Forelimb muscle (tissue), 1 donor: ENCODE measurements around the gene HMGA1. TPM values are rescaled to one million over a fixed set of nuclear protein-coding genes. Genes with fewer than 3 reads are reported as not detected.
"Not testable (repeated sequence)": the region's sequence is repeated elsewhere in the genome, so short reads cannot be mapped to it uniquely, and the experiment has no call there.

Source experiments
- DNase-seq: peaks from one replicate; pipeline ENCODE4 v3.0.0-alpha.2; 2013; ENCODE audit warnings: low read depth
- polyA plus RNA-seq: library from polyadenylated mRNA; unstranded; fragments of 120-200 nt; gene quantifications from one replicate; pipeline ENCODE4 v1.2.1, GENCODE V29; 2013; ENCODE audit not compliant: insufficient read length

The HMGA1 gene
- polyA plus RNA-seq, 1 donor: 110 TPM

DNA sequence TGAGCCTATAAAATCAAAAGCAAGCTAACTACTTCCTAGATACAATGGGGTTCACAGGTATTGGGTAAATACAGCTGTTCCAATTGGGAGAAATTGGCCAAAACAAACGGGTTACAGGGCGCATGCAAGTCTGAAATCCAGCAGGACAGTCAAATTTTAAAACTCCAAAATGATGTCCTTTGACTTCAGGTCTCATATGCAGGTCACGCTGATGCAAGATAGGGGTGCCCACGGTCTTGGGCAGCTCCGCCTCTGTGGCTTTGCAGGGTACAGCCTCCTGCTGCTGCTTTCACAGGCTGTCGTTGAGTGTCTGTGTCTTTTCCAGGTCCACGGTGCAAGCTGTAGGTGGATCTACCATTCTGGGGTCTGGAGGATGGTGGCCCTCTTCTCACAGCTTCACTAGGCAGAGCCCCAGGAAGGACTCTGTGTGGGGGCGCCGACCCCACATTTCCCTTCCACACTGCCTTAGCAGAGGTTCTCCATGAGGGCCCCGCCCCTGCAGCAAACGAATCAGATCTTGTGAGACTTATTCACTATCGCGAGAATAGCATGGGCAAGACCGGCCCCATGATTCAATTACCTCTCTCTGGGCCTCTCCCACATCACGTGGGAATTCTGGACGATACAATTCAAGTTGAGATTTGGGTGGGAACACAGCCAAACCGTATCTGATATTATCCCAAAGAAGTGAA lies 24.0 kb downstream of the HMGA1 start:
- no peak for DNase-seq

DNA sequence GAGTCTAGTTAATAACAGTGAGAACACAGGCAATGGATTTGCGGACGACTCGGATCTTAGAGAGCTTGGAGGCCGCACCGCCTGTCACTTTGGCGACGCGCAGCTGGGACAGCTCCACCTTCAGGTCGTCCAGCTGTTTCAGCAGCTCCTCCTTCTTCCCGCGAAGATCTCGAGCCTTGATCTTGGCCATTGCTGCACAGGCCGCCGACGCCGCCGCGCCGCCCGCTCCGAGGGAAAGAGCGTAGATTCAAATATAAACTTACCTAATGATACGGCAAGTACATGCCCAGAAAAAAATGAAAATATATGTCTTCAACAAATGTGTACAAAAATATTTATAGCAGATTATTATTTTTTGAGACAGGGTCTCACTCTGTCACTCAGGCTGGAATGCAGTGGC lies 26.8 kb downstream of the HMGA1 start:
- not testable (repeated sequence) for DNase-seq

GRCh38 chr6:34267746-34268145 lies 31.1 kb downstream of the HMGA1 start:
- DNase-seq: no peak

GRCh38 chr6:34269132-34269531 lies 32.5 kb downstream of the HMGA1 start:
- DNase-seq: not testable (repeated sequence)

DNA sequence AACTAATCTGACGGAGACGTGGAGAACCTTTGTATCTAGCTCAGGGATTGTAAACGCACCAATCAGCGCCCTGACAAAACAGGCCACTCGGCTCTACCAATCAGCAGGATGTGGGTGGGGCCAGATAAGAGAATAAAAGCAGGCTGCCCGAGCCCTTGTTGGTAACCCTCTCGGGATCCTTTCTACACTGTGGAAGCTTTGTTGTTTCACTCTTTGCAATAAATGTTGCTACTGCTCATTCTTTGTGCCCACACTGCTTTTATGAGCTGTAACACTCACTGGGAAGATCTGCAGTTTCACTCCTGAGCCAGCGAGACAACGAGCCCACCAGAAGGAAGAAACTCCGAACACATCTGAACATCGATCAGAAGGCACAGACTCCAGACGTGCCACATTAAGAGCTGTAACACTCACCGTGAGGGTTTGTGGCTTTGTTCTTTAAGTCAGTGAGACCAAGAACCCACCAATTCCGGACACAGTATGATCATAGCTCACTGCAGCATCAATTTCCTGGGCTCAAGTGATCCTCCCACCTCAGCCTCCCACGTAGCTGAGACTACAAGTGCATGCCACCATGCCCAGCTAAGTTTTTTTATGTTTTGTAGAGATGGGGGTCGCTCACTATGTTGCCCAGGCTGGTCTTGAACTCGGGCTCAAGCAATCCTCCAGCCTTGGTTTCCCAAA lies 33.1 kb downstream of the HMGA1 start:
- DNase-seq: not testable (repeated sequence)

DNA sequence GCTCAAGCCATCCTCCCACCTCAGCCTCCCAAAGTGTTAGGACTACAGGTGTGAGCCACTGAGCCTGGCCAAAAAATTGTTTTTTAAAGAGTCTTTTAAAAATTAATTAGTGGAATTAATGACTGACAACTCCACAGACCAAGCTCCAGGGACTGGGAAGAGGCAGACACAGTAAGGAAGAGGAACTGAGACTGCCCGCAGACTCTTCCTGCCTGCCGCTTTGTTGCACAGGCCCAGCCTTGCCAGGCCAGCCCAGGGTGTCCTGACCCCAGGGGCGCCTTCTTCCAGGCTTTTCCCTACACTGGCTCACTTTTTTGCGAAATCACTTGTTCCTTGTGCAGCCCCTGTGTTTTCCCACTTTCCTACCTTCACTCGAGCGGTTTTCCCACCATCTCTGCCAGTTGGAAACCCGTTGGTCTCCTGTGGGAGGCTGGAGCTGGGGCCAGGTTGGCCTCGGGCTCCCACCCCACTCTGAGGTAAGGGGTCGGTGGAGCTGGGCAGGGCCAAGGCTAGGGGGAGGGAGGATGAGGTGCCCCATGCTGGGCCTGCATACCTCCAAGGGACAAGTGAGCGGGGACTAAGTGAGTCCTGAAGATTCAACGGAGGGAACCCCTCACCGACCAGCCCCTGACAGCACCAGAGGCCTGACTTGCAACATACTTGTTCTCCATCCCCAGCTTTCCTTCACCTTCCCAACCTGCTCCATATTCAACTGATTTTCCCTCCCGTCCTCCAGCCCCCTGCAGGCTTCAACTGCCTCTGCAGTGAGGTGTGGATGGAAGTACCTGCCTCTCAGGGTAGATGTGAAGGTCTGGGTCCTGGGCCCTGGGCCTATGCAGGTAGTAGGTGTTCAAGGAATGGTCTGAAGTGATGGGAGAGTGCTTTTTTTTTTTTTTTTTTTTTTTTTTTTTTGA lies 35.6 kb downstream of the HMGA1 start:
- no peak for DNase-seq

- no peak for DNase-seq
Observed at GRCh38 chr6:34273242-34273805, 36.7 kb downstream of the HMGA1 start.

GRCh38 chr6:34274129-34274528 lies 37.5 kb downstream of the HMGA1 start:
- DNase-seq: no peak

DNA sequence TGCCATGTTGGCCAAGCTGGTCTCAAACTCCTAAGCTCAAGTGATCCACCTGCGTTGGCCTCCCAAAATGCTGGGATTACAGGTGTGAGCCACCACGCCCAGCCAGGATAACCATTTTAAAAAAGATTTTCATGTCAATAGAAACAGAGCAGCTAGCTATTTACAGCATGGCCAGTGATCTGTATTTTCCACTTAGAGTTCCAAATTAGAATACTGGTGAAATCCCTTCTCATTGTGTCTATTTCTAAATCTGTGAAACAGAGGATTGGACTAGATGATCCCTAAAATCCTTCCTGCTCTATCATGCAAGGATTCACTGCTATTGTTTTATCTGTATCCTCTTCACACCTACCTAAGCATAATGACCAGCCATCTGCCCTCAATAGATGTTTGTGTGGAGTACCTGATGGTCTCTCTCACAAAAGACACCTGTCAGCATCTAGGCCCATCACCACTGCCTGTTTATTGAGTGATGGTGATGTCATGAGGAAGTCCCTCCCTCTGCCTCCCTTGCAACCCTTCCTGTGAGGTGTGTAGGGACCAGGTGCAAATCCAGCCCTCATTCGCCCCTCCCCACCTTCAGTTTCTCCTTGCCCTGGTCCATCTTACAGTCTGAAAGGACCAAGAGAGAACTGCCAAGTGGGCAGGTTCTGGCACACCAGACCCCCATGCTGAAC lies 38.6 kb downstream of the HMGA1 start:
- no peak for DNase-seq

GRCh38 chr6:34276191-34276590 lies 39.5 kb downstream of the HMGA1 start:
- no peak for DNase-seq

DNA sequence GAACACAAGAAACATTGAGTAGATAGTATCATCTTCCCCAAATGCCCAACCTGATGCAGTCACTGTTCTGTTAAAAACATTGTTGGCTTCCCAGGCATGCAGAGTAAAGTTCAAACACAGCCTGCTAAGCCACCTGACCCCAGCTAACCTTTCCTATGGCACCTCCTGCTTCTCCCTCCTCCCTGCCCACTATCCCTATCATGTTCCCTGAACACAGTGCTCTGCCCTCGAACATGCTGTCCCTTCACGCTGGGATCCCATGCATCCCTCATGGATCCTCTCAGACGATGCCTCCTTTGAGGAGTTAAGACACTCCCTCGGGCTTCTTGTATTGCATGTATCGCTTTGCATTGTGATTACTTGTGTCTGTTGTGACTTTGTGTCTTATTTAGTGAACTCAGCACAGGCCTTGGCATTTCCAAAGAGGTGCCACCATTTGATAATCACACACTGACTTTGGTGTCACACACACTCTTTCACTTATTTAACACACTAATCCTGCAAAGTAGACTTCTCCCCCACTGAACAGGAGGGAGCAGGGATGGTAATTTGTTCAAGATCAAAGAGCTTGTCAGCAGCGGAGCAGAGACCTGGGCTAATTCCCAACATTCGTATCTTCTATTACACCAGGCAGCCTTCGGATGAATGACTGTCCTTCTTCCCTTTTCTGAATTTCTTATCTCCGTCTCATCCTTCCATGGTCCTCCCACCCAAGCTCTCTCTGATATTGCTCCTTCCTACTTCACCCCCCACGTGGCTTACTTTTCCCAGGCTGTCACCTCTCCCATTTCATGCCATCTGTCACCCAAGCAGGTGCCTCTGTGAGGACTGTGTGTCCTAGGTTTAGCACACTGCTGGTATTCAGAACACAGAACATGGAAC lies 40.4 kb downstream of the HMGA1 start:
- no peak for DNase-seq

- DNase-seq: no peak
Observed at GRCh38 chr6:34277763-34278112, 41.1 kb downstream of the HMGA1 start.

GRCh38 chr6:34278833-34279232 lies 42.2 kb downstream of the HMGA1 start:
- DNase-seq: no peak

- no peak for DNase-seq
Observed at GRCh38 chr6:34280216-34280615, 43.5 kb downstream of the HMGA1 start.

GRCh38 chr6:34281702-34282334 lies 45.1 kb downstream of the HMGA1 start:
- DNase-seq: no peak

DNA sequence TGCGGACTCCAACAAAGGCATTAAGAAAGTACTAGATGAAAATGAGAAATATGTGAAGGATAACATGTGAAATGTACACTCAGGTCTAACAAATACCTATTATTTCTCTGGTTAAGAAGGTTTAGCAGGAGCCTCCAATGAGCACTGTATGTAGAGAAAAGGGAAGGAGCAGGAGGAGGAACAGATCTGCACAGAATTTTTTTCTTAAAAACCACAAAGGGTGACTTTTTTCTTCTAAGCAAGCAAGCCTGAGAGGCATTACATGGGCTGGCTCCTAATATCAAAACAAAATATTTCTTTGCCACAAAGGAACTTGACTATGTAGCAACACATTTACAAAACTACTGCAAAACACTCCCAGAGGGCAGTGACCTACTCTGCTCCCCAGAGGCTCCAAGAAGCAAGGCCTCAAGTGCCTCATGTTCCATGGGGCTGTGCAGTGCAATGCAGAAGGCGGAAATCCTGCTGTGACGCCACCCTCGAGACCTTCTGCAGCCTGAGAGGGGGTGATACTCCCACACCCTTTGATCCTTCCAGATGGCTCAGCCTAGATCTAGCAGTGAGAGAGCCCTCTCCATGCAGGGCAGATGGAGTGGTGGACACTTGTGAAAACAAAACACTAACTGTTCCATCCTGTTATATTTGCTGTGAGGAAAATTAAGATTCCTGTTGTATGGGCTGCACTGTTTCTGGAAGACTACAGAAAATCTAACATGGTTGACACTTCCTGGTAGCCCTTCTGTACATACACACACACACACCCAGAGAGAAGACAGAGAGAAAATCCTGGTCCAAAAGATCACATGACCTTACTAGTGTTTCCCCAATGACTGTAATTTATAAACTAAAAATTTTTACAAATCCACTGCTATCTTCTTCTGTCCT lies 48.1 kb downstream of the HMGA1 start:
- DNase-seq: no peak

DNA sequence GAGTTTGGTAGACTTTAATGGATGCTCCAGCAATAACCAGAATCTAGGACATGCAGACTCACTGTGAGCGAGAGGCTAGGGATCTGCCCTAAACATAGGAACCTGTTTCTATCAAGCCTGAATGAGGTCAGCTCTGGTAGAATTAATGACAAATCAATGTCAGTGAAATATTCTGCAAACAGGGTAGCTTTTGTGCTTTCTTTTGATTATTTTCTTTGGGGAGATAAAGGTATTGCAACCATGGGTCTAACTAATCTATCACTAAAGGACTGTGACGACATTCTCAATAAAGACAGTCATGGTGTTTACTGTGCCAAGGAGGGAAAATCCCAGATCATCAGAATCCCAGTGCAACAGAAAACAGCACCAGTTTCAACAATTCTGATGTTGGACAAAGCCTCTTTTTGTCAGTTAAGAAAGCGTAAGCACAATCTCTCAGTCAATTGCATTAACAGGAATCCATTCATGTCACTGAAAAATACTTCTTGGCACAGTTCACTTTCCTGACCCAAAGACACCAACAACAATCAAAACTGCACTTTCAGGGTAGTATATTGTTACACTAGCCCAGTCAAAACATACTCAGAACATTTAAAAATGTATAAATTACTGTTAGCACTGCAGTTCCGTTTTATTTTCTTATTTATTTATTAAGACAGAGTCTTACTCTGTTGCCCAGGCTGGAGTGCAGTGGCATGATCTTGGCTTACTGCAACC lies 48.9 kb downstream of the HMGA1 start:
- no peak for DNase-seq

- no peak for DNase-seq
Observed at GRCh38 chr6:34288581-34288980, 51.9 kb downstream of the HMGA1 start.
